ENCODE measurements around the gene ATE1. TPM values are rescaled to one million over a fixed set of nuclear protein-coding genes. Genes with fewer than 3 reads are reported as not detected.

The ATE1 gene
- total RNA-seq, 1 experiment from 2014 or later, result 40.4 TPM

DNA sequence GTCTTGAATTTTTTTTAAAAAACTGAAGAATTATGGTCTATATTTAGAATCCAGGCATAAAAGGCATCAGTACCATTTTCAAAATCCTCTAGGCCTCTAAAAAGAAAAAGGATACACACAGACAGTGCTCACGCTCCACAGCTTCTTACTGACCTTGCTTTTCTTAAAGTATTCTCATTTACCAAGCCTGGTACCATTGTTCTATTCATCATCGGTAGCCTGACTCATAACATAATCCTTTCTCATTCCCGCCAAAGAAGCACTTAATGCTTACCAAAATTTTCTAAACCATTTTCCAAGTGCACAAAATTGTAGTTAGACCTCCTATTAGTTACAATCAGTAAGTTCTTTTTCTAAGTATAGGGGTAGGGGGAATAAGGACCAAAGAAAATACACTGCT lies 54.6 kb downstream of the ATE1 start:
- Mint-ChIP-seq H3K9me3 (ENCODE audit: unreplicated experiment) (no peaks in the 10 kb centered on the region), H3K27ac (ENCODE audit: low read depth, unreplicated experiment) (no peak overlapping the region), H3K36me3 (ENCODE audit: insufficient read depth, unreplicated experiment) (peaks cover 10% of the 10 kb centered on the region), H3K4me3 (ENCODE audit: unreplicated experiment) (no peak overlapping the region), H3K27me3 (ENCODE audit: insufficient read depth, unreplicated experiment) (no peaks in the 10 kb centered on the region), H3K4me1 (ENCODE audit: insufficient read depth, unreplicated experiment) (no peaks in the 10 kb centered on the region)
- ChIA-PET CTCF (interaction anchor here (2.4 kb wide), 1 partner anchor 15 kb away, joined by 8 read pairs; no protein-coding TSS in a partner anchor), POLR2A (no interaction called here)
- intact Hi-C loops (cut with micrococcal nuclease), result no loop called here
- TF ChIP-seq CTCF (IDR thresholded peaks at IDR 0.05; ENCODE audit: unreplicated experiment), result no peak
- no peak for DNase-seq (ENCODE audit: unreplicated experiment)
- BruUV-seq (replicated peaks), result no TSS peak

DNA sequence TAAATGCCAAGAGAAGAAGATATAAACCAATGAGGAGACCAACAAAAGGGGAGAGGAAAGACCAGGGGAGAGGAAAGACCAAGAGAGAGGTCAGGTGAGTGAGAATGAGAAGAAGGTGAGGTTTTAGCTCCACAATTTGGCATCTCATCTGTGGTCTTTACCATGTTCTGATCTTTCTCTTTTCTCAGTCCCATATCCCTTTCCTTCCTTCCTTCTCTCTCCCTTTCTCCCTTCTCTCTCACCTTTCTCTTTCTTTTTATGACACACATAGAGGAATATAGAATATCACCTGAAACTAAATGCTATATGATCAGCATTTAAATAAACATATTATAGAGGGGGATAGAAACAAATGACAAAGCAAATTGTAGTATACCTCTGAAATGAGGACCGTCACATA lies 57.4 kb downstream of the ATE1 start:
- no peaks in the 10 kb centered on the region for H3K4me1 Mint-ChIP-seq (ENCODE audit: insufficient read depth, unreplicated experiment)
- ChIA-PET CTCF (interaction anchor here (1.6 kb wide), 1 partner anchor 47 kb away, joined by 6 read pairs; no protein-coding TSS in a partner anchor), POLR2A (interaction anchor here (1.3 kb wide), 1 partner anchor 48 kb away, joined by 4 read pairs; no protein-coding TSS in a partner anchor)
- intact Hi-C loops (cut with micrococcal nuclease), result no loop called here
- BruUV-seq (replicated peaks), result no TSS peak
- no peak overlapping the region for H3K27ac Mint-ChIP-seq (ENCODE audit: low read depth, unreplicated experiment)
- H3K9me3 Mint-ChIP-seq (ENCODE audit: unreplicated experiment), result no peaks in the 10 kb centered on the region
- no peaks in the 10 kb centered on the region for H3K27me3 Mint-ChIP-seq (ENCODE audit: insufficient read depth, unreplicated experiment)
- TF ChIP-seq CTCF (IDR thresholded peaks at IDR 0.05; ENCODE audit: unreplicated experiment), result no peak
- H3K4me3 Mint-ChIP-seq (ENCODE audit: unreplicated experiment), result no peak overlapping the region
- no peak for DNase-seq (ENCODE audit: unreplicated experiment)
- H3K36me3 Mint-ChIP-seq (ENCODE audit: insufficient read depth, unreplicated experiment), result peaks cover 7% of the 10 kb centered on the region

DNA sequence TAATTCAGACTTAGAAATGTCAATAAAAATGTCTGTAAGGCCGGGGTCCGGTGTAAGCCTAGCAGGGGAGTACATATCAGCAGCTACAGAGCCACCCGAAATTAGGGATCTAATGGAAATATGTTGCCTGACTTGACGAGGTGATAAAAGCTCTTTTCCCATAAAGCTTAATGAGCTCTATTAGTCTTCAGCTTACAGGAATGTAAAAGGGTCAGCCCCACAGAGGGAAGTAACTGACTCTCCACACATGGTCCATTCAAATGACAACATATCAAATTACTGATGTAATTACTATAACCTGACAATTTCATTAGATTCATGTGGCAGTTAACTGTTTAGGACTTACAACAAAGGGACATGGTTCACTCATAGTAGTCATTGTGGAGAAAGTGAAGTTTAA lies 62.3 kb downstream of the ATE1 start:
- BruUV-seq (replicated peaks), result no TSS peak
- Mint-ChIP-seq H3K4me1 (ENCODE audit: insufficient read depth, unreplicated experiment) (no peaks in the 10 kb centered on the region), H3K4me3 (ENCODE audit: unreplicated experiment) (no peak overlapping the region), H3K36me3 (ENCODE audit: insufficient read depth, unreplicated experiment) (peaks cover 11% of the 10 kb centered on the region), H3K27ac (ENCODE audit: low read depth, unreplicated experiment) (no peak overlapping the region), H3K9me3 (ENCODE audit: unreplicated experiment) (no peaks in the 10 kb centered on the region), H3K27me3 (ENCODE audit: insufficient read depth, unreplicated experiment) (no peaks in the 10 kb centered on the region)
- intact Hi-C loops (cut with micrococcal nuclease), result no loop called here
- DNase-seq (ENCODE audit: unreplicated experiment), result no peak
- POLR2A ChIA-PET, result interaction anchor here (0.7 to 0.9 kb wide), 2 partner anchors 32 to 241 kb away, joined by 3 read pairs; no protein-coding TSS in a partner anchor
- CTCF ChIA-PET, result interaction anchor here (1.0 to 1.3 kb wide), 3 partner anchors 22 to 923 kb away, joined by 3 to 4 read pairs (median 4); no protein-coding TSS in a partner anchor
- no peak for TF ChIP-seq CTCF (IDR thresholded peaks at IDR 0.05; ENCODE audit: unreplicated experiment)

GRCh38 chr10:121864653-121865052 lies 63.2 kb downstream of the ATE1 start:
- intact Hi-C loops (cut with micrococcal nuclease), result no loop called here
- POLR2A ChIA-PET, result interaction anchor here (0.8 to 0.9 kb wide), 2 partner anchors 22 to 33 kb away, joined by 3 read pairs; no protein-coding TSS in a partner anchor
- Mint-ChIP-seq H3K27me3 (ENCODE audit: insufficient read depth, unreplicated experiment) (no peaks in the 10 kb centered on the region), H3K4me3 (ENCODE audit: unreplicated experiment) (no peak overlapping the region), H3K27ac (ENCODE audit: low read depth, unreplicated experiment) (no peak overlapping the region), H3K36me3 (ENCODE audit: insufficient read depth, unreplicated experiment) (peaks cover 18% of the 10 kb centered on the region), H3K9me3 (ENCODE audit: unreplicated experiment) (no peaks in the 10 kb centered on the region), H3K4me1 (ENCODE audit: insufficient read depth, unreplicated experiment) (no peaks in the 10 kb centered on the region)
- CTCF ChIA-PET, result interaction anchor here (1.0 kb wide), 1 partner anchor 922 kb away, joined by 4 read pairs; no protein-coding TSS in a partner anchor
- no peak for DNase-seq (ENCODE audit: unreplicated experiment)
- no TSS peak for BruUV-seq (replicated peaks)
- TF ChIP-seq CTCF (IDR thresholded peaks at IDR 0.05; ENCODE audit: unreplicated experiment), result no peak
